RWPE2 (cell line): ENCODE results near the gene LDLRAD1.
A peak's percentile ranks its signal among the peaks of the same experiment; 100 is the strongest.
"Not testable (repeated sequence)": the region's sequence is repeated elsewhere in the genome, so short reads cannot be mapped to it uniquely, and the experiment has no call there.

Experiments used
- ATAC-seq: fragments of 200-7000 bp; cut with Tn5 transposase; 3 replicates; pipeline ENCODE4 v1.9.1; 2021; ENCODE audit warnings: low read depth
- DNase-seq: peaks from one replicate; pipeline ENCODE4 v3.0.0-alpha.2; 2020; ENCODE audit warnings: low spot score
- H3K27ac ChIP-seq: fragments of 450-650 bp; 2 replicates; pipeline ENCODE4 v1.5.1; 2017; ENCODE audit warnings: mild to moderate bottlenecking; ENCODE audit not compliant: poor library complexity, severe bottlenecking
- H3K27me3 ChIP-seq: fragments of 250-450 bp; sonication (Bioruptor Pico); 2 replicates; pipeline ENCODE4 v1.5.1; 2021; ENCODE audit warnings: mild to moderate bottlenecking, moderate library complexity; ENCODE audit not compliant: insufficient read depth, poor library complexity, severe bottlenecking
- H3K36me3 ChIP-seq: fragments of 250-450 bp; sonication (Bioruptor Pico); 2 replicates; pipeline ENCODE4 v1.5.1; 2020; ENCODE audit warnings: low read depth, mild to moderate bottlenecking, moderate library complexity
- H3K4me1 ChIP-seq: fragments of 250-450 bp; sonication (Bioruptor Pico); 2 replicates; pipeline ENCODE4 v1.5.1; 2021; ENCODE audit warnings: mild to moderate bottlenecking, moderate library complexity; ENCODE audit not compliant: insufficient read depth, poor library complexity, severe bottlenecking
- H3K4me3 ChIP-seq: fragments of 250-450 bp; sonication (Bioruptor Pico); 2 replicates; pipeline ENCODE4 v1.5.1; 2021; ENCODE audit warnings: mild to moderate bottlenecking, moderate library complexity; ENCODE audit not compliant: severe bottlenecking
- H3K9me3 ChIP-seq: fragments of 250-450 bp; sonication (Bioruptor Pico); 2 replicates; pipeline ENCODE4 v1.5.1; 2021; ENCODE audit warnings: mild to moderate bottlenecking, moderate library complexity; ENCODE audit not compliant: severe bottlenecking
- TF ChIP-seq, protein P1 (sequence below): fragments of 450-650 bp; IDR thresholded peaks from one replicate; pipeline ENCODE4 v1.5.1; 2017; ENCODE audit warnings: mild to moderate bottlenecking, moderate library complexity; ENCODE audit not compliant: poor library complexity, severe bottlenecking

LDLRAD1 gene

DNA sequence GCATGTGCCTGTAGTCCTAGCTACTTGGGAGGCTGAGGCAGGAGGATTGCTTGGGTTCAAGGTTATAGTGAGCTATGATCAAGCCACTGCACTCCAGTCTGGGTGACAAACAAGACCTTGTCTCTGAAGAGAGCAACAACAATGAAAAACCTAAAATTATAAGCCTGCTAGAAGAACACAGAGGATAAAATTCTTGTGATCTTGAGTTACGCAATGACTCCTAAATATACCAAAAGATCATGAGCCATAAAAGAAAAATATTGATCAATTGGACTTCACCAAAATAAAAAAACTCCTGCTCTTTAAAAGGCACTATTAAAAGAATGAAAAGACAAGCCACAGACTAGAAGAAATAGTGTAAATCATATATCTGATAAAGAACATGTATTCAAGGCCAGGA lies 22.3 kb downstream of the LDLRAD1 start:
- DNase-seq, result no peak
- Histone ChIP-seq H3K27ac (no peak overlapping the region), H3K27me3 (no peaks in the 10 kb centered on the region), H3K4me3 (no peak overlapping the region), H3K9me3 (no peaks in the 10 kb centered on the region), H3K36me3 (no peaks in the 10 kb centered on the region), H3K4me1 (no peaks in the 10 kb centered on the region)
- no peak for ATAC-seq
- TF ChIP-seq, protein P1, sequence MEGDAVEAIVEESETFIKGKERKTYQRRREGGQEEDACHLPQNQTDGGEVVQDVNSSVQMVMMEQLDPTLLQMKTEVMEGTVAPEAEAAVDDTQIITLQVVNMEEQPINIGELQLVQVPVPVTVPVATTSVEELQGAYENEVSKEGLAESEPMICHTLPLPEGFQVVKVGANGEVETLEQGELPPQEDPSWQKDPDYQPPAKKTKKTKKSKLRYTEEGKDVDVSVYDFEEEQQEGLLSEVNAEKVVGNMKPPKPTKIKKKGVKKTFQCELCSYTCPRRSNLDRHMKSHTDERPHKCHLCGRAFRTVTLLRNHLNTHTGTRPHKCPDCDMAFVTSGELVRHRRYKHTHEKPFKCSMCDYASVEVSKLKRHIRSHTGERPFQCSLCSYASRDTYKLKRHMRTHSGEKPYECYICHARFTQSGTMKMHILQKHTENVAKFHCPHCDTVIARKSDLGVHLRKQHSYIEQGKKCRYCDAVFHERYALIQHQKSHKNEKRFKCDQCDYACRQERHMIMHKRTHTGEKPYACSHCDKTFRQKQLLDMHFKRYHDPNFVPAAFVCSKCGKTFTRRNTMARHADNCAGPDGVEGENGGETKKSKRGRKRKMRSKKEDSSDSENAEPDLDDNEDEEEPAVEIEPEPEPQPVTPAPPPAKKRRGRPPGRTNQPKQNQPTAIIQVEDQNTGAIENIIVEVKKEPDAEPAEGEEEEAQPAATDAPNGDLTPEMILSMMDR, result no peak

DNA sequence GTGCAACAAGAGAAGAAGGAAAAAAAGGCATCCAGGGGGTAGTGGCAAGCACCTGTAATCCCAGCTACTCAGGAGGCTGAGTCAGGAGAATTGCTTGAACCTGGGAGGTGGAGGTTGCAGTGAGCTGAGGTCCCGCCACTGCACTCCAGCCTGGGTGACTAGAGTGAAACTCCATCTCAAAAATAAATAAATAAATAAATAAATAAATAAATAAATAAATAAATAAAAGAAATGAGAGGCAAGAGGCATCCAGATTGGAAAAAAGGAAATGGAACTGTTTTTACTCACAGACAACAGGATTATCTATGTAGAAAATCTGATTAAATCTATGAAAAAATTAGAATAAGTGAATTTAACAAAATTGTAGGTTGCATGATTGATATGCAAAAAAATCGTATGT lies 23.5 kb downstream of the LDLRAD1 start:
- H3K4me3 ChIP-seq, H3K4me1 ChIP-seq, H3K36me3 ChIP-seq, H3K9me3 ChIP-seq, DNase-seq, ATAC-seq, H3K27ac ChIP-seq, H3K27me3 ChIP-seq: not testable (repeated sequence)

DNA sequence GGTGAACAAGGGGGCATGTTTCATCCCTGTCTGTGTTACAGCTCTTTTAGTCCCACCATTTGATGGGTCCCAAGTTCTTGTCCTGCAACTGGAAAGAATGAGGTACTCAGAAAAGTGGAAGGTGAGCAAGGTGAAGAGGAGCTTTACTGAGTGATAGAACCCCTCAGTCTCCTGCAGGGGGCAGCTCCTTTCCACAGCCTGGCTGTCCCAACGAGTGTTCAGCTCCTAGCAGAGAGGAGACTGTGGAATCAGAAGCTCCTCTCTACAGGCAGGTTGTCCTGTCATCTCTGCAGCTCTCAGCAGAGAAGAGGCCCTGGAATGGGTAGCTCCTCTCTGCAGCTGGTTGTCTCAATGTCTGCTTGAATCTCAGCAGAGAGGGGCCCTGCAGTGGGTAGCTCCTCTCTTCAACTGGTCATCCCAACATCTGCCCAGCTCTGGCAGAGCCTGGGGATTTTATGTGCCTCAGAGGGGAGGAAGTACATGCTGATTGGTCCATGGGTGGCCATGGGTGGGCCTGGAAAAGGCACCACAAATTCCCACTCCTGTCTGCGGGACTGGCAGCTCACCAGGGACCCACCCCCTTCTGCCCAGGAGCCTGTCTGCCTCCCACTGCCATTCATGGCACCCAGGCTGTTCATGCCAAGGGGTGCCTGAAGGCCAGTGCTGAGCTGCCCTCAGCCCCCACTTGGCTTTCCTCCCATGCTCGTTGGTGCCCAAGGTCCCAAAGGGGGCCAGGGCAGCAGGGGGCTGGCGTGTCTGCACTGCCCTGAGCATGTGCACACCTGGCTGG lies 25.7 kb downstream of the LDLRAD1 start:
- no peaks in the 10 kb centered on the region for H3K36me3 ChIP-seq

DNA sequence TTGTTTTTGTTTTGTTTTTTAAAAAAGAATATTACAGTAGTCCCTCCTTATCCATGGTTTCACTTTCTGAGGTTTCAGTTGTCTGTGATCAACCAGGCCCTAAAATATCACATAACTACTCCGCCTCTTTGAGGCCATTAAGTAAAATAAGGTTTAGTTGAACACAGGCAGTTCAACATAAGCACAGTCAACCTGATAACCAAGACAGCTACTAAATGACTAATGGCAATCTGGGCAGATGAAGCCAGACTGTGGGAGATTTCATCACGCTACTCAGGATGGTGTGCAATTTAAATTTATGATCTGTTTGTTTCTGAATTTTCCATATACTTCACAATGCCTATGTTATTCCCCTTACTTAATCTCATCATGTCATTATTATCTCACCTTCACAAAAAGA lies 30.1 kb downstream of the LDLRAD1 start:
- H3K4me3 ChIP-seq, result no peak overlapping the region
- ATAC-seq, result peak; percentile 55; the same call in 1 of the 3 replicates
- no peaks in the 10 kb centered on the region for H3K9me3 ChIP-seq
- no peak for DNase-seq
- TF ChIP-seq, protein P1, result no peak
- no peaks in the 10 kb centered on the region for H3K27me3 ChIP-seq
- no peaks in the 10 kb centered on the region for H3K36me3 ChIP-seq
- no peaks in the 10 kb centered on the region for H3K4me1 ChIP-seq
- H3K27ac ChIP-seq, result no peak overlapping the region

More for the DNA sequence above, 25.7 kb downstream of the LDLRAD1 start:
- Histone ChIP-seq H3K9me3 (no peaks in the 10 kb centered on the region), H3K4me3 (no peak overlapping the region), H3K27ac (no peak overlapping the region), H3K4me1 (no peaks in the 10 kb centered on the region), H3K27me3 (no peaks in the 10 kb centered on the region)
- DNase-seq (no peak), ATAC-seq (0 out of 3 replicates have a peak, but pooled peaks have one; percentile 55)
- TF ChIP-seq, protein P1, result peak; percentile 13

DNA sequence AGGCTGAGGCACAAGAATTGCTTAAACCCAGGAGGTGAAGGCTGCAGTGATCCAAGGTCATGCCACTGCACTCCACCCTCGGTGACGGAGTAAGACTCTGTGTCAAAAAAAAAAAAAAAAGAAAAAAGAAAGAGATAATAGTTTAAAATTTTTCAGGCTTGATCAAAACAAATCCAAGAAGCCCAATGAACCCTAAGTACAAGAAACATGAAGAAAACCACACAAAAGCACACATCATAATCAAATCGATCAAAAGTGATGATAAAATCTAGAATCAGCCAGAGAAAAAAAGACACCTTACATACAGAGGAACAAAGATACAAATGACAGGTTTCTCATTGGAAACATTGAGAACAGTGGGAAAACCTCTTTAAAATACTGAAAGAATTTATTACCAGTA lies 31.5 kb downstream of the LDLRAD1 start:
- ATAC-seq, result no peak
- TF ChIP-seq, protein P1, result no peak
- no peak overlapping the region for H3K4me3 ChIP-seq
- no peaks in the 10 kb centered on the region for H3K9me3 ChIP-seq
- no peaks in the 10 kb centered on the region for H3K36me3 ChIP-seq
- H3K27me3 ChIP-seq, result no peaks in the 10 kb centered on the region
- no peak overlapping the region for H3K27ac ChIP-seq
- no peak for DNase-seq
- no peaks in the 10 kb centered on the region for H3K4me1 ChIP-seq
